Endodermal cell (in vitro differentiated cells): ENCODE data around the gene SCD5. TPM values are rescaled to one million over a fixed set of nuclear protein-coding genes. Genes with fewer than 3 reads are reported as not detected.

Experiments
- DNase-seq: peaks from one replicate; pipeline ENCODE4 v3.0.0-alpha.2; 2017
- H3K27ac ChIP-seq: 2 replicates; pipeline ENCODE4 v1.5.1; 2013; ENCODE audit warnings: mild to moderate bottlenecking, low read depth, low read length, moderate library complexity
- H3K27me3 ChIP-seq: 2 replicates; pipeline ENCODE4 v1.6.1; 2013; ENCODE audit warnings: mild to moderate bottlenecking, low read length, moderate library complexity; ENCODE audit not compliant: insufficient read depth, control insufficient read depth, poor library complexity, severe bottlenecking
- H3K36me3 ChIP-seq: 2 replicates; pipeline ENCODE4 v1.7.0; 2013; ENCODE audit warnings: mild to moderate bottlenecking, low read length, moderate library complexity; ENCODE audit not compliant: control insufficient read depth, insufficient read depth
- H3K4me1 ChIP-seq: one replicate; pipeline ENCODE4 v1.7.0; 2013; ENCODE audit warnings: low read length; ENCODE audit not compliant: control insufficient read depth, insufficient read depth
- H3K4me3 ChIP-seq: 2 replicates; pipeline ENCODE4 v1.5.1; 2013; ENCODE audit warnings: mild to moderate bottlenecking, low read length, moderate library complexity
- H3K9ac ChIP-seq: 2 replicates; pipeline ENCODE4 v1.6.1; 2013; ENCODE audit warnings: mild to moderate bottlenecking, low read length, moderate library complexity; ENCODE audit not compliant: poor library complexity, severe bottlenecking; ENCODE audit errors: extremely low read depth
- H3K9me3 ChIP-seq: 2 replicates; pipeline ENCODE4 v1.6.1; 2013; ENCODE audit warnings: mild to moderate bottlenecking, low read length, moderate library complexity; ENCODE audit not compliant: control insufficient read depth
- H3K27ac Mint-ChIP-seq: 2 replicates; pipeline ENCODE4 v1.8.0; 2020; ENCODE audit warnings: mixed read lengths
- H3K27me3 Mint-ChIP-seq: 2 replicates; pipeline ENCODE4 v1.8.0; 2021; ENCODE audit warnings: mild to moderate bottlenecking, mixed read lengths; ENCODE audit not compliant: insufficient read depth
- H3K36me3 Mint-ChIP-seq: 2 replicates; pipeline ENCODE4 v1.8.0; 2020; ENCODE audit warnings: low read depth, mixed read lengths
- H3K4me1 Mint-ChIP-seq: 2 replicates; pipeline ENCODE4 v1.8.0; 2020; ENCODE audit warnings: mixed read lengths
- H3K4me3 Mint-ChIP-seq: 2 replicates; pipeline ENCODE4 v1.8.0; 2020; ENCODE audit warnings: mild to moderate bottlenecking, moderate library complexity, mixed read lengths
- H3K9me3 Mint-ChIP-seq: 2 replicates; pipeline ENCODE4 v1.8.0; 2020; ENCODE audit warnings: mild to moderate bottlenecking, mixed read lengths
- WGBS, 2 experiments: methylation state at CpG; one replicate each; pipeline versions ENCODE4 v1.1.5 to v1.1.7; 2013; ENCODE audit warnings: missing lambda C conversion rate in 2 of 2, mixed read lengths in 1 of 2; ENCODE audit not compliant: insufficient coverage in 1 of 2, insufficient read length in 1 of 2; 5-methylcytosine and 5-hydroxymethylcytosine counted together
- total RNA-seq, 2 donors: library from RNA; stranded (reverse); fragmentation: NEBNext Ultra II Directional in 1 of 2; extraction: Animal tissue kit (Norgen Biotek cat#: 25700) in 1 of 2; gene quantifications; 2 replicates in 1 of 2; 3 replicates in 1 of 2; pipeline ENCODE4 v1.2.1, GENCODE V29; 2021
- TF ChIP-seq, protein P1 (sequence below): fragments of 200-600 bp; sonication (generic); conservative IDR thresholded peaks from 2 replicates; pipeline ENCODE4 v1.5.0; 2021; ENCODE audit warnings: antibody characterized with exemption, mild to moderate bottlenecking

The SCD5 gene
- total RNA-seq, 2 donors from 2014 or later = 3.2 to 5.2 TPM

DNA sequence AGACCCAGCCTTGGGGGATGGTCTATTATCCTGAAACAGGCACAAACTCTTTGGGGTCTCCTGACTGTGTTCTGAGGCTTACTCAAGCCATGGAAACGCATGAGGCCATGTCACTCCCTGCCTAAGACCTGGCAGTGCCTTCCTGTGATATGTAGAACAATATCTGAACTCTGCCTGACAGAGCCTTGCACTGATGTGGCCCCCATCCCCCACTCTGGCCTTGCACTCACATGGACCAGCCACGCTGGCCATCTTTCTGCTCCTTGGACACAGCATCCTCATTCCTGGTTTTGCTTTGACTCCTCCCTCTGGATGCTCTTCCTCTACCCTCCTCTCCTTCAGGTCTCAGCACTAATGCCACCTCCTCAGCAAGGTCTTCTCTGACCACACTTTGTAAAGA lies 100.2 kb downstream of the SCD5 start:
- no peaks in the 10 kb centered on the region for H3K27me3 ChIP-seq
- TF ChIP-seq, protein P1, sequence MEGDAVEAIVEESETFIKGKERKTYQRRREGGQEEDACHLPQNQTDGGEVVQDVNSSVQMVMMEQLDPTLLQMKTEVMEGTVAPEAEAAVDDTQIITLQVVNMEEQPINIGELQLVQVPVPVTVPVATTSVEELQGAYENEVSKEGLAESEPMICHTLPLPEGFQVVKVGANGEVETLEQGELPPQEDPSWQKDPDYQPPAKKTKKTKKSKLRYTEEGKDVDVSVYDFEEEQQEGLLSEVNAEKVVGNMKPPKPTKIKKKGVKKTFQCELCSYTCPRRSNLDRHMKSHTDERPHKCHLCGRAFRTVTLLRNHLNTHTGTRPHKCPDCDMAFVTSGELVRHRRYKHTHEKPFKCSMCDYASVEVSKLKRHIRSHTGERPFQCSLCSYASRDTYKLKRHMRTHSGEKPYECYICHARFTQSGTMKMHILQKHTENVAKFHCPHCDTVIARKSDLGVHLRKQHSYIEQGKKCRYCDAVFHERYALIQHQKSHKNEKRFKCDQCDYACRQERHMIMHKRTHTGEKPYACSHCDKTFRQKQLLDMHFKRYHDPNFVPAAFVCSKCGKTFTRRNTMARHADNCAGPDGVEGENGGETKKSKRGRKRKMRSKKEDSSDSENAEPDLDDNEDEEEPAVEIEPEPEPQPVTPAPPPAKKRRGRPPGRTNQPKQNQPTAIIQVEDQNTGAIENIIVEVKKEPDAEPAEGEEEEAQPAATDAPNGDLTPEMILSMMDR = no peak
- Mint-ChIP-seq H3K9me3 (no peaks in the 10 kb centered on the region), H3K27me3 (peaks cover 10% of the 10 kb centered on the region), H3K4me3 (no peak overlapping the region), H3K27ac (no peak overlapping the region), H3K4me1 (peaks cover 18% of the 10 kb centered on the region), H3K36me3 (no peaks in the 10 kb centered on the region)
- peaks cover 14% of the 10 kb centered on the region for H3K9me3 ChIP-seq
- no peak overlapping the region for H3K27ac ChIP-seq
- H3K9ac ChIP-seq = no peak overlapping the region
- peaks cover 6% of the 10 kb centered on the region for H3K4me1 ChIP-seq
- H3K36me3 ChIP-seq = no peaks in the 10 kb centered on the region
- H3K4me3 ChIP-seq = no peak overlapping the region
- DNase-seq = no peak
- 90 to 100% methylated on average over 2 of the region's 2 CpGs for WGBS, 2 experiments

DNA sequence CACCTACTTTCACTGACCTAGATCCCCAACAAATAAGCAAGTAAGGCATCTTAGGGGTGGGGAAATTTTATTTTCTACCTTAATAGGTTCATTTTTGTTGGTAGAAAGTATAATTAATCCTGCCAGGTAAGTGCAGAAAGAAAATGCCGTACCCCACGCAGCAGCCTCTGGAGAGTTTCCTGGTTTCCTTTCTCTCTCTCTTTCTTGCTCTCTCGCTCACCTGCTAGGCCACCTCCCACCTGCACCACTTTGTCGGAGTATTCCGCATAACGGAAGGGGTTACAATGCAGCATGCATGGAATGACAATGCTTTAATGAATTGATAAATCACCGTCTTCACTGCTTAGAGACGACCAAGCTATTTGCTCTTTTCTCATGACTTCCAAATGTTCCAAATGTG lies 101.0 kb downstream of the SCD5 start:
- peaks cover 10% of the 10 kb centered on the region for H3K27me3 Mint-ChIP-seq
- no peak overlapping the region for H3K4me3 Mint-ChIP-seq

DNA sequence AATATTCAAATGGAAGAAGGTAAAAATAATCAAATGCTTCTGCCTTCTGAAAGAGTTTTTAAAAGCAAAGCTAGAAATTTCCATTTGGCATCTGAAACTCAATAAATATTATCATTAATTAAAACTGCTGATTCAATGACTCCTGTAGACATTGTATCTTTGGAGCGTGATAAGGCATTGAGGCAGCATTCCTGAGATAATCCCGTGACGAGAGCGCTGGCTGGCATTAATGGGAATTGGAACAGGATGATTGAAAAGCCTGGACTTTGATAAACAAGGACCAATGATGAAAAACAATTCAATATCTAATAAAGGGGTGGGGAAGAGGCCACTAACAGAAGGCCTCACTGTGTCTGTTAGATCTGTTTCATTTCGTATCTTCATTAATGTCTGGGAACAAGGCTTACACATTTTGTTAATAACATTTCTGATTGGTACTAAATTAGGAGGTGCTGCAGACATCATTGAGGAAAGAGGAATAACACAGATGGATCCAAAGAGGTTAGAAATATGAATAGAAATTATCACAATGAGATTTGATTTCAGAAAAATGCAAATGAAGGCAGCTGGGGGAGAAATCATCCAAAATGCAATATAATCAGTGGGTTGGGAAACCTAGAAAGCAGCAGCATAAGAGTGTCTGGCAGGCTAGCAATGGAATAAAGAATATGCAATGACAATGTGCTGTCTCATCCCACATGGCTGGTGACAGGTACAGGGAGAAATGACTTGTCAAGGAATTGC lies 102.3 kb downstream of the SCD5 start:
- TF ChIP-seq, protein P1 = no peak
- no peak overlapping the region for H3K4me3 Mint-ChIP-seq
- no peaks in the 10 kb centered on the region for H3K36me3 Mint-ChIP-seq
- H3K27ac Mint-ChIP-seq = no peak overlapping the region
- Histone ChIP-seq H3K9me3 (peaks cover 14% of the 10 kb centered on the region), H3K27me3 (no peaks in the 10 kb centered on the region), H3K4me1 (peaks cover 6% of the 10 kb centered on the region), H3K4me3 (no peak overlapping the region), H3K27ac (no peak overlapping the region), H3K9ac (no peak overlapping the region), H3K36me3 (no peaks in the 10 kb centered on the region)
- peaks cover 18% of the 10 kb centered on the region for H3K4me1 Mint-ChIP-seq
- H3K27me3 Mint-ChIP-seq = peaks cover 10% of the 10 kb centered on the region
- 75 to 79% methylated on average over 5 of the region's 5 CpGs for WGBS, 2 experiments
- DNase-seq = no peak
- H3K9me3 Mint-ChIP-seq = no peaks in the 10 kb centered on the region

More for the DNA sequence above, 101.0 kb downstream of the SCD5 start:
- no peaks in the 10 kb centered on the region for H3K36me3 Mint-ChIP-seq
- Histone ChIP-seq H3K27ac (no peak overlapping the region), H3K36me3 (no peaks in the 10 kb centered on the region), H3K9me3 (peaks cover 14% of the 10 kb centered on the region), H3K27me3 (no peaks in the 10 kb centered on the region), H3K4me3 (no peak overlapping the region), H3K4me1 (peaks cover 6% of the 10 kb centered on the region), H3K9ac (no peak overlapping the region)
- no peak for DNase-seq
- H3K9me3 Mint-ChIP-seq = no peaks in the 10 kb centered on the region
- H3K4me1 Mint-ChIP-seq = peaks cover 18% of the 10 kb centered on the region
- TF ChIP-seq, protein P1 = no peak
- H3K27ac Mint-ChIP-seq = no peak overlapping the region
- WGBS, 2 experiments = 62 to 64% methylated on average over 5 to 8 of the region's 8 CpGs
